ENCODE results near the gene MPHOSPH9.

- no peak for TF ChIP-seq ZNF274 (IDR thresholded peaks at IDR 0.05; ENCODE audit: low read depth, low read length)
- TF ChIP-seq YY1 (IDR thresholded peaks at IDR 0.05; ENCODE audit: insufficient read depth, insufficient read length), result no peak
Measured at GRCh38 chr12:123254853-123255446, 22.0 kb upstream of the MPHOSPH9 start.
